COLO829 (cell line): Measurements from ENCODE around the gene MT1M.
"Not testable (repeated sequence)": the region's sequence is repeated elsewhere in the genome, so short reads cannot be mapped to it uniquely, and the experiment has no call there.

Experiments used
- DNase-seq: peaks from one replicate; pipeline ENCODE4 v3.0.0; 2012; ENCODE audit warnings: low spot score

Gene MT1M

DNA sequence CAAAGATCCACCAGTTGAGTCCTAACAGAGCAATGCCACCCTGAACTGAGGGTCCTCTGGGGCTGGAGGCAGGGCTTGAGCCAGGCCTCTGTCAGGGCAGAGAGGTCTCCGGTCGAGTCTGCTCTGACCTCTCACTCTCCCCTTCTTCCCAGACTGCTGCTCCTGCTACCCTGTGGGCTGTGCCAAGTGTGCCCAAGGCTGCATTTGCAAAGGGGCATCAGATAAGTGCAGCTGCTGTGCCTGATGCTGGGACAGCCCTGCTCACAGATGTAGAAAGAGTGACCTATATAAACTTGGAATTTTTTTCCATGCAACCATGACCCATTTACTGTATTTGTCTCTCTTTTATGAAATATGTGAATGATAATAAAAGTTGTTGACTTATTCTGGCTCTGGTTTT, 16.8 kb downstream of the MT1M start:
- no peak for DNase-seq

DNA sequence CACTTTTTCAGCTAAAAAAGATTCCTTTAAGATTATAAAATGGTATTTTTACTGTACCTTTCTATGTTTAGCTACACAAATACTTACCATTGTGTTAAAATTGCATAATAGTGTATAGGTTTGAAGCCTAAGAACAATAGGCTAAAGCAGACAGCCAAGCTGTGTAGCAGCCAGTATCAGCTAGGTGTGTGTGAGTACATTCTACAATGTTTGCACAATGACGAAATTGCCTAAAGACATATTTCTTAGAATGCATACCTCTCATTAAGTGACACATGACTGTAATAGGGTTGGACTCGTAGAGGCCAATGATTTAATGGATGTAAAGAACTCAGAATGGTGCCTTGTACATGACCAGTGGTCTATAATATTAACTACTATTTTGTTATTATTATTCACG, 17.4 kb downstream of the MT1M start:
- DNase-seq: no peak

DNA sequence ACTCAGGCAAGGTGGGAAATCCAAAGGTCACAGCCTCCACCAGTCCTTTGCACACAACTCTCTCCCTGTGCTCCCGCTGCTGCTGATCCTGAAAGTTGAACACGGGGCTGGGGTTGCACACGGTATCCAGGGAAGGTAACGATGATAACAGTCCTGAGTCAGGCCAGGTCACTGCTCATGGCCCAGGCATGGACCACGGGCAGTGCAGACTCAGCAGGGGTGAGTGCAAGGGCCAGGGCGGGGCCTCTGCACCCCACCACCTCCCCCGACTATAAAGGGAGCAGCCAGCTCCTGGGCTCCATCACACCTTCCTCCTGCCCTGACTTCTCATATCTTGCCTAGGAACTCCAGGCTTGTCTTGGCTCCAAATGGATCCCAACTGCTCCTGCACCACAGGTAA, 19.1 kb downstream of the MT1M start, which contains the start of gene MT1B:
TSS of gene MT1B (plus strand) at position 301 of the 400 bp plus-strand sequence. CDS start at position 369, 68 bp downstream.
- DNase-seq: no peak

DNA sequence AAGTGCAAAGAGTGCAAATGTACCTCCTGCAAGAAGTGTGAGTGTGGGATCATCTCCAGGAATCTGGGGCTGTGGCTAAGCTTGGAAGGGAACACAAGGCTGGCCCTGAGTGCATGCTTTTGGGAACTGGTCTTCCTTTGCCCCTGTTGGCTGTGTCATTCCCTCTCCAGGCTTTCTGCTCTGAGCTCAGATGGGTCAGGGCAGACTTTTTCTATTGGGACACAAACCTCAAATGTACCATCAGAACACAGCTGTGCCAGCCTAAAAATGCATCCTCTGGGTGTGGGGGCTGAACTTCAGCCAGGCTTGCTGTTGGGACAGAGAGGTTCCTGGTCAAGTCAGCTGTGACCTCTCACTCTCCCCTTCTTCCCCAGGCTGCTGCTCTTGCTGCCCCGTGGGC, 20.1 kb downstream of the MT1M start:
- no peak for DNase-seq

GRCh38 chr16:56653218-56653617, 20.8 kb downstream of the MT1M start:
- DNase-seq: no peak

GRCh38 chr16:56657555-56658326, 25.3 kb downstream of the MT1M start, which contains the start of gene MT1F:
TSS of gene MT1F (plus strand) at chr16:56657959. CDS start at chr16:56658059, 100 bp downstream.
- DNase-seq: no peak

DNA sequence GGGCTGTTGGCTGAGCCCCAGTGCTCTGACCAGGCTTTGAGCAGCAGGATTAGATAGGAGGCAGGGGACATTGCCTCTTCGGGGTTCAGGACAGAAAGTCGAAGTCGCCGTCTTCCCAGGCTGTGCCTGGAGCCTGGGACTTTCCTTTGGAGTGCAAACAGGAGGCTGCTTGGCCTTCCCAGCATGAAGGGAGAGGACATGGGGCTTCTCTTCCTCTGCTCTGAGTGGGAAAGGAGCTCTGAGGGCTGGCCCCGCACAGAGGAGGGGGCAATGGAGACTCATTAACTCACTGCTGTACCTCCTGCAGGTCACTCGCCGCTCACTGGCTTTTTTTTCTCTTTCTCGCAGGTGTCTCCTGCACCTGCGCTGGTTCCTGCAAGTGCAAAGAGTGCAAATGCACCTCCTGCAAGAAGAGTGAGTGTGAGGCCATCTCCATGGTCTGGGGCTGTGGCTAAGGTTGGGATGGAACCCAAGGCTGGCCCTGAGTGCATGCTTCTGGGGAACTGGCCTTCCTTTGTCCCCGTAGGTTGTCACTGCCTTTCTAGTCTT, 25.9 kb downstream of the MT1M start:
- no peak for DNase-seq

DNA sequence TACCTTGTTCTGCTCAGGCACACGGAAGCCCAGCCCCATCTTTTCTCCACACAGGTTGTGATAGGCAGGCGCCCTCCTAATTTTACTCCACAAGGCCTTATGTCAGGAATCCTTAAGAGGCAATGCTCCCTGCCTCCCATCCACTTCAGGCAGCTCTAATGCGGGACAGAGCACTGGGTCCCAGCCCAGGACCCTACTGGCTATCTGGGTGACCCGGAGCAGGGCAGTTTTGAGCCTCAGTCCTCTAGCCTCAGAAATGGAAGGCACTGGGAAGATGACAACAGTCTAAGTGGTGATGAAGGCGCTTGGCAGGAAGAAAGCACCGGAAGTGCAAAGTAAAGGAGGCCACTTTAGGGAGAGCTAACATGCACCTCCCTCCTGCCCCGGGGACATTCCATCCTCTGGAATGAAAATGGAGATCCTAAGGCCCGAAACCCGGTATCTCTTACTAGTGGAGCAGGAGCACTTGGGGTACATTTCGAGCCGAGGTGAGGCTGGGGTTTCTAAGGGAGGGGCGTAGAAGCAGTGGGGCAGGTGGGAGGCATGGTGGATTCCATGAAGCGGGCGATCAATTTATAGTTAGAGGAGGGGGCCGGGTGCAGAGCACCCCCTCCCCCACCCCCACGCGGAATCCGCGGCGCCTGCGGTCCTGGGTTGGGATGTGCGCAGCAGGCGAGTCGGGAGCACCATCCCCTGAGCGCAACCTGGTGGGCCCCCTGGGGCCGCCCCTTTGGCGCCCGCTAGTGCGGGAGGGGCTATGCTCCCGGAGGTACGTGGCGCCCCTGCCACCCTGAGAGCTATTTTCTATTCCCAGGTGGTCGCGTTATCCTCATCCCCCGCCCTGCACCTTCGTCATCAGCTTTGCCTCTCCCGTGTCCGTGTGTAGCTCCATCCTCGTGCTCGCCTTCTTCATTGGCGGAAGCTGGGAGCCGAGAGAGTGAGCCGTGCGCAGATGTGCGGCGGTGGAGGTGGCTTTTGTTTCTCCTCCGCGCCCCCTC, 30.2 kb downstream of the MT1M start:
- DNase-seq: no peak

DNA sequence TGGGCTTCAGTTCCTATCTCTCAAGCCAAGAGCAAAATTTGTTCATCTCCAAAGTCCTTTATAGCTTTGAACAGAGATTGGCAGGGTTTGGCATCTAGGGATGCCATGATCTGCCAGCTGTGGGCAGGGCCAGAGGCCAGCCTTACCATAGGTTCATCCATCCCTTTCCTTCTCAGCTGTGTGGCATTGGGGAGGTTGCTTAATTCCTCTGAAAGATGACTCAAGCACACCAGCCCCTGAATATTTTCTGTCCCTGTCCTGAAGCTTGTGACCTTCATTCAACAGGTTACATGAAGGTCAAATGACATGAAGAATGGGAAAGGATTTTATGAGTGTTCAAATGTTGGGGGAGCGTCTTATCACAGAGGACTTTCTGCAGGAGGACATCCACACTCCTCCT, 32.0 kb downstream of the MT1M start:
- DNase-seq: no peak

GRCh38 chr16:56665286-56666261, 33.1 kb downstream of the MT1M start:
- not testable (repeated sequence) for DNase-seq

DNA sequence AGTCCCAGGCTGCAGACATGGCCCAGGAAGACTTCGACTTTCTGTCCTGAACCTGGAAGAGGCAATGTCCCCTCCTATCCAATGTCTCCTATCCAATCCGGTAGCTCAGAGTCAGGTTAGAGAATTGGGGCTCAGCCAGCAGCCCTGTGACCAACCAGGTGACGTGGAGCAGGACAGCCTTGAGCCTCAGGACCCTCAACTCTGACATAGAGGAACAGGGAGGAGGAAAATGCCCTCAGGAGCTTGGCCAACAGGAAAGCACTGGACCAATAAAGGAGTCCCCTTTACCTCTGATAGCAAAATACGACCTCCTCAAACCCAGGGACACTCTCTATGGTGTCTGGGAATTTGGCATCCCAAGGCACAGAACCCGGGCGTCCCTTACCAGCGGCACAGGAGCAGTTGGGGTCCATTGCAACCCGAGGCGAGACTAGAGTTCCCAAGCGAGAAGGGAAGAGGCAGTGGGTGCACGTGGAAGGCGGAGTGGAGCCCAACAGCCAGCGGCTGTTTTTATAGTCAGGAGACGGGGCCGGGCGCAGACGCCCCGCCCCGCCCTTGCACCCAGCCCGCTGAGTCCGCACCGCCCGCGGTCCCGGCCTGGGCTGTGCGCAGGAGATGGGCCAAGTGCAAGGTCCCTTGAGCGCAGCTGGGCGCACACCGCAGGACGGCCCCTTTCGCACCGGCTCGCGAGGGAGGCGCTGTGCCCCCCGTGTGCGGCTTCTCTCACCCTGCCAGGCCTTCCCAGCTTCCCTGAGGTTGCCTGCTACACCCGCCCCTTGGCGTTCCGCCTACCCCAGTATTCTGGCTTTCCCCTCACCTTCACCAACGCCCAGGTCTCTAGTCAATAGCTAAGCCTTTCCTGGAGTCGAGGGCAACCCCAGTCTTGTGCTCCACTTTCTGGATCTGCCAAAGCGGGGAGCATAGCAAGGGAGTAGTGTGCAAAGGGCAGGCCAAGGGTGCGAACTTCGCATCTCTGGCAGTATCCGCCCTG, 35.4 kb downstream of the MT1M start, which contains the start of gene MT1G:
TSS of gene MT1G (minus strand) at position 485 of the 991 bp plus-strand sequence. CDS start at position 413, 72 bp downstream.
- no peak for DNase-seq

DNA sequence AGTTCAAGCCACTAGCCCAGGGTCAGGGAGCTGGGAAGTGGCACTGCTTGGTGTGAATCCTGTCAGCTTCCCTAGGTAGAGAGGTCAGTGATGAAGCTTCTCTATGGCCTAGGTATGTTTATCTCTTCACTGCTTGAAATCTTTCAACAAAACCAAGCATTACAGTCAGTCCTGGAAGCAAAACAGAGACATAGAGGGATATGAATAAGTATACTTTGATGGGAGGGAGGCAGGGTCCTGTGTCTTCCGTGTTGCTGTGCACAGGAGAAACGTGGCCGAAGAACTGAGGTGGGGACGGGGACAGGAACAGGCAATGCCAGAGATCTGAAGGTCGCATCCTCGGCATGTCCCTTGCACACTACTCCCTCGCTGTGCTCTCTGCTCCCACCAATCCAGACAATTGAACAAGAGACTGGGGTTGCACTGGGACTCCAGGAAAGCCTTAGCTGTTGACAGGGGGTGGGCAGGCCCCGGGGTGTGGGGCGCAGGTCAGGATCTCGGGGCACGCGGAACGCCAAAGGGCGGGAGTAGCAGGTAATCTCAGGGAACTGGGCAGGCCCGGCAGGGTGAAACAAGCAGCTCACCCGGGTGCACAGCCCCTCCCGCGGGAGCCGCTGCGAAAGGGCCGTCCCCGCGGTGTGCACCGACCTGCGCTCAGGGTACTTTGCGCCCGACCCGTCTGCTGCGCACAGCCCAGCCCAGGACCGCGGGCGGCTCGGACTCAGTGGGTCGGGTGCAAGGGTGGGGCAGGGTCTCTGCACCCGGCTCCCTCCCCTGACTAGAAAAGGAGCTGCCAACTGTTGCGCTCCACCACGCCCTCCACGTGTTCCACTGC, 36.8 kb downstream of the MT1M start, which contains the start of gene MT1H:
TSS of gene MT1H (plus strand) at position 810 of the 835 bp plus-strand sequence. CDS start 71 bp downstream, outside the sequence.
- no peak for DNase-seq

GRCh38 chr16:56669840-56670619, 37.6 kb downstream of the MT1M start:
- no peak for DNase-seq

- no peak for DNase-seq
Measured at GRCh38 chr16:56670620-56670934, 38.1 kb downstream of the MT1M start.

DNA sequence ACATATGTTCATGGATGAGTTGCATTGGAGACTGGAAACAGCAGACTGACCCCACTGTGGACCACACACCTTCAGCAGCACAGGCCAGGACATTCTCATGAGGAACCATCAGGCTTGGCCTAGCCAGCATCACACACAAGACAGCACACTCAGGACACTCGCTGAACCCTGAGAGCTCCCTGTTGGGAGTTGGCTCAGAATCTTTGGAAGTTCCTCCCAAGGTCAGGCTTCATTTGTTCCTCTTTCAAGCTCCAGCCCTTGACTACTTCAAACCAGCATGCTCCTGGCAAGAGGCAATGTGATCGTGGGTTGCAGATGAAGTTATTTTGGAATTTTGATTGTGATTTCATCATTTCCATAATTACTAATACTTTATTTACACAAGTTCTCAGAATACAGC, 39.2 kb downstream of the MT1M start:
- not testable (repeated sequence) for DNase-seq

DNA sequence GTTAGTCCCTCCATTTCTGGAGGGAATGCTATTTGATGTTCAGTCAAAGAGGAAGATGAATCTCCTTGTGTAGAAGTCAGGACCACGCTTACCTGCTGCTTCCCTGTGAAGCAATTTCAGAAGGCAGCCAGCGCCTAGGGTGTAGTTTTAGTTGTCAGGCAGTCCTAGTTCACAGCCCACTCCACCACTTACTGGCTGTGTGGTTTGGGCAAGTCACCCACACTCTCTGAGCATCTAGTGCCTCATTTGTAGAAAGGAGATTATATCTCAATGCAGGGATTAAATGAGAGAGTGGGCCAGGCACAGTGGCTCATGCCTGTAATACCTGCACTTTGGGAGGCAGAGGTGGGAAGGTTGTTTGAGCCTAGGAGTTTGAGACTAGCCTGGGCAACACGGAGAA, 39.7 kb downstream of the MT1M start:
- not testable (repeated sequence) for DNase-seq

- no peak for DNase-seq
Measured at GRCh38 chr16:56672761-56673536, 40.5 kb downstream of the MT1M start.
